GM18499 (cell line): ENCODE data around the gene VAMP8.
"Not testable (repeated sequence)": the region's sequence is repeated elsewhere in the genome, so short reads cannot be mapped to it uniquely, and the experiment has no call there.

Source experiments
- ATAC-seq: cut with Tn5 transposase; IDR thresholded peaks from one replicate; pipeline ENCODE4 v1.9.1; 2021; ENCODE audit warnings: moderate number of reproducible peaks; ENCODE audit not compliant: insufficient read depth, unreplicated experiment

Gene VAMP8

GRCh38 chr2:85547089-85547858 lies 30.1 kb upstream of the VAMP8 start:
- ATAC-seq = no peak

- no peak for ATAC-seq
Measured at GRCh38 chr2:85547859-85548607, 29.4 kb upstream of the VAMP8 start.

DNA sequence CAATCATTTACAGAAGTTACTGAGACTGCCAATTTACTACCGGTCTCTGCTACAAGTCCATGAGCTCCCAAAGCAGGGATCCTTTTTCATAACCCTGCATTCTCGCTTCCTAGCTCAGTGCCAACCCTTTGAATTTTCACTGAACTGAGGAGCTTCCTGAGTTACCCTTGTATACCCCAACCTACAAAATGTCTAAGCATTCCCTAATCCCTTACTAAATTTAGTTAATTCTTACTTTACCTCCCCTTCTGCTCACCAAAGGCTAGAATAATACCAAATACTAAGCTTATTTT lies 28.8 kb upstream of the VAMP8 start:
- ATAC-seq = no peak

DNA sequence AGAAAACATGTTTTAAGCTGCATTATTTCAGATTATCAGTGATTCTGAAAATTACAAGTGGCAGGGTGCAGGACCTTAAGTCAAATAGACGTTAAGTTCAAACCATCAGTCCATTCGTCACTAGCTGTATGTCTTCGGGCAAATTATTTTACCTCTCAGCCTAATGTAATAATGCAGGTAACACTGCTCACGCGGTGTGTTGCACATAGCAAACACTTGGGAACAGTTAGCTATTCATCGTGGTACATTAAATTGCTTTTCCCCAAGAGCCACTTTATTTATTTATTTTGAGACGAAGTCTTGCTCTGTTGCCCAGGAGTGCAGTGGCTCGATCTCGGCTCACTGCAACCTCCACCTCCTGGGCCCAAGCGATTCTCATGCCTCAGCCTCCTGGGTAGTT lies 28.3 kb upstream of the VAMP8 start:
- no peak for ATAC-seq

- no peak for ATAC-seq
Measured at GRCh38 chr2:85549826-85550225, 27.6 kb upstream of the VAMP8 start.

GRCh38 chr2:85550486-85550885 lies 26.9 kb upstream of the VAMP8 start:
- no peak for ATAC-seq

DNA sequence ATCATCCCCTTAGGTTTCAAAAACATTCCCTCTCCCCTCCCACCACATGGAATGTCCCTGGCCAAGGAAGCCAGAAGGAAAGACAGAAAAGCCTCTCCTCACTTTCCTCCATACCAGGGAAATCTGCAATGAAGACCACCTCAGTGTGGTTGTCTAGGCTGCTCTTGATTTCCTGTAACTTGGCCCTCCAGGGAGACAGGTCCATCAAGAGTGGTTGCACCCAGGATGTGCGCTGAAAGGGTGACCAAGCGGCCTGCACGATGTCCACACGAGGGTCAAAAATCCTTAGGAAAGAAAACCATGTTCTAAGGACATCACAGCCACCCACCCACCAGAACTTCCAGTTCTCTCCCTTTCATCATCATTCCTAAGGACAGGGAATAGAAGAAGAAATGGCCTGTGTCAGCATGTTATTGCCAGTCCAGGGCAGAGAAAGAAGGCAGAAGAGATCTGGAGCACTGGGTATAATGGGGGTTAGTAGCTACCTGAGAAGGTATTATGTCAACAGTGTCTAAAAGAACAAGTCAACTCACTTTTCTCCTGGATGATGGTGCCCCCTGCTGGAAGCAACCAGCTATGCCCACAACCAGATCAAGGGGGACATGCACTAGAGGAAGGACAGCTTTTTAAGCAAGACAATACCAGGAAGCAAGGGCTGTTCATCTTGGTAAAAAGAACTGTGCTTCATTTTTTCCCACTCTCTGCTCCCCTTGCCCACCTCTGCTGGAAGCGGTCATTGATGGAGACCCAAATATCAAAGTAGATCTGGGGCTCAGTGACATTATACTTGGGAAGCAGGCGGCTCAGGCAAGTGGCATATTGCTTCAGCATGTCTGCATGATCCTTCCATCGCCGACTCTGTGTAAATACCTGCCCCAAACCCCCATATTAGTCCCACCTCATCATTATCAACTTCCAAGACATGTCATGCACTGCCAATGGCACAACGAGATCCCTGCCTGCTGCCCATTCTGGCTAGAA lies 25.4 kb upstream of the VAMP8 start:
- ATAC-seq = peak; percentile 46

GRCh38 chr2:85553184-85553583 lies 24.2 kb upstream of the VAMP8 start:
- no peak for ATAC-seq

DNA sequence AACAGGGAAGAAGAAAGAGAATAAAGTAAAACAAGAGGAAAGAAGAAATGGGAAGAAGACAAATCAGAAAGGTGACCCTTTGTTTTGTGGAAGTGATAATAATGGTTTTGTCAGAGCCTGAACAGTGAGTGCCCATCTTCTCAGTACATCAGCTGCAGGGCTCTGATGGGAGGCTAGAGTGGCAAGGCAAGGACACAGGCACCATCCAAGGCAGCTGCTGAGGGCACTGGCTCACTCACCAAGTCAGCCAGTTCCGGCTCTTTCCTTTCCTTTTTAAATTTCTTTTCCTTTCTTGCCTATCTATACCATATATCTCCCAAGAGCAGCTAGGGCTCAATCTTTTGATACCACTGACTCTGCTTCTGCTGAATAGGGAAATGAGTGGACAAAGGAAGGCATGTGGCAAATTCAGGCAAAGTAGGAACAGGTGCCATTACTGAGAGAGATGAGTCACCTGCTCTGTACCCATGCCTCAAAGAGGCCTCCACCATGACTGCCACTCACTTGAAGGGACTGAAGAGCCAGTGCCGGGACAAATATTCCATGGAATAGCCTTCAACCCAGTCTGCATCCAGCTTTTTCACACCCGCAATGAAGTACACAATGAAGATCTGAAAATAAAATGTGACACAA lies 22.3 kb upstream of the VAMP8 start:
- ATAC-seq = no peak

- no peak for ATAC-seq
Measured at GRCh38 chr2:85557130-85557529, 20.3 kb upstream of the VAMP8 start.

- no peak for ATAC-seq
Measured at GRCh38 chr2:85558160-85558559, 19.2 kb upstream of the VAMP8 start.

DNA sequence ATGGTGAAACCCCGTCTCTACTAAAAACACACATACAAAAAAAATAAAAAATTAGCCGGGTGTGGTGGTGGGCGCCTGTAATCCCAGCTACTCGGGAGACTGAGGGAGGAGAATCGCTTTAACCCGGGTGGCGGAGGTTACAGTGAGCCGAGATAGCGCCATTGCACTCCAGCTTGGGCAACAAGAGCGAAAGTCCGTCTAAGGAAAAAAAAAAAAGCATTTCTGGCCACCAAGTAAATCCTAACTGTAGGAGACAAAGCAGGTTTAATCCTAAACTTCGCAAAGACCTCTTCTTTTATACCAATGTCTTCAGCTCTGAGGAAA lies 17.0 kb upstream of the VAMP8 start:
- ATAC-seq = not testable (repeated sequence)

DNA sequence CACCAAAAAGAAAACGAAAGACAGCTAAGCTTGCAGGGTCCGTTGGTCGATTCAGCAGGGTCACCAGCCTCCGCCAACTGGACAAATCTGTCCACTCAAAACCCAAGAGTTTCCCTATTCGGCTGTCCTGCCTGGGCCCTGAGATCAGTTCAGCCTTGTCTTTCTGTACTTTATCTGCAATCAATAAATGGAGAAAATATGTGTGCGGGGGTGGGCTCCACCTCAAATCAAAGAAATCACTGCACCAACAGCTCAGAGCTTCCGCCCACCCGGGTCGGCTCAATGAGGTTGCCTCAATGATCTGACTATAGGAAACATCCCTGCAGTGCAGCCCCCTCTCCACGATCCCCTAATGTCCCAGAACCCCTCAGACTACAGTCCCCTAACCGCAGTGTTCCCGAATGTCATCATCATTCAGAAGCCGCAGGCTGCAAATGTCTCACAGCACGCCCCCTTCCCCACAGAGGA lies 16.5 kb upstream of the VAMP8 start:
- no peak for ATAC-seq

GRCh38 chr2:85561280-85562212 lies 15.8 kb upstream of the VAMP8 start, which contains the start of gene GGCX:
Gene GGCX (minus strand): TSS chr2:85561493. CDS start chr2:85561428, 65 bp downstream.
- ATAC-seq = peak; percentile 67

- no peak for ATAC-seq
Measured at GRCh38 chr2:85564144-85564563, 13.2 kb upstream of the VAMP8 start.

DNA sequence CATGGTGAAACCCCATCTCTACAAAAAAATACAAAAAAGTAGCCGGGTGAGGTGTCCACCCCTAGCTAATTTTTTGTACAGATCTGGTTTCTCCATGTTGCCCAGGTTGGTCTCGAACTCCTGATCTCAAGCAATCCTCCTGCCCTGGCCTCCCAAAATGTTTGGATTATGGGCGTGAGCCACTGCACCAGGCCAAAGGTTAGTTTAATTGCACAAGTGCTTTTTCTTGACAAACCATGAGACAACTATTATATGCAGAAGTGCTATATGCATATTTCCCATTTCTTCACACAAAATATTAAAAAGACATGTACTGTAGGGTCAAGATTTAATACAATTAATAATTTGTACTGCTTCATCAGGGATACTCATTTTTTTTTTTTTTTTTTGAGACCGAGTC lies 11.1 kb upstream of the VAMP8 start:
- ATAC-seq = no peak

- no peak for ATAC-seq
Measured at GRCh38 chr2:85575739-85576138, 1.6 kb upstream of the VAMP8 start.

DNA sequence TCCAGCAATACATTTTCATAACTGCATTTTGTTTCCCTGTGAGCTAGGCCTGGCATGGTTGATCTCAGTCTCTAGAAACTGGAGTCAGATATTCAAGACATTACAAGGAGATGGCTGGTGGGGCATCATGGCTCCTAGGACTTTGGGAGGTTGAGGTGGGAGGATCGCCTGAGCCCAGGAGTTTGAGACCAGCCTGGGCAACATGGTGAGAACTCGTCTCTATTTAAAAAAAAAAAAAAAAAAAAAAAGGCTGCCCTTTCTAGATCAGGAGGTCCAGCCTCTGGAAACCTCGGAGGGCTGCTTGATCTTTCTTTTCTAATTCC lies 362 bp upstream of the VAMP8 start:
- ATAC-seq = no peak
